NCI-H510A treated with DMSO at 0.1 percent for 48 hours (cell line): Measurements from ENCODE around the gene CDX1.

ENCODE experiments used
- DNase-seq: peaks from one replicate; lab custom pipeline; 2025; lab: John Stamatoyannopoulos, UW

CDX1 gene

GRCh38 chr5:150131978-150132694, 34.4 kb upstream of the CDX1 start:
- DNase-seq, result no peak

- DNase-seq, result no peak
Observed at GRCh38 chr5:150132740-150133139, 33.8 kb upstream of the CDX1 start.

GRCh38 chr5:150133581-150134197, 32.9 kb upstream of the CDX1 start:
- no peak for DNase-seq

GRCh38 chr5:150134198-150134588, 32.4 kb upstream of the CDX1 start:
- DNase-seq, result no peak

GRCh38 chr5:150135557-150136304, 30.8 kb upstream of the CDX1 start:
- DNase-seq, result no peak

GRCh38 chr5:150136305-150137167, 30.0 kb upstream of the CDX1 start:
- DNase-seq, result no peak

GRCh38 chr5:150137168-150137957, 29.2 kb upstream of the CDX1 start:
- no peak for DNase-seq

GRCh38 chr5:150137997-150138396, 28.6 kb upstream of the CDX1 start:
- DNase-seq, result no peak

GRCh38 chr5:150138551-150139265, 27.9 kb upstream of the CDX1 start:
- DNase-seq, result no peak

GRCh38 chr5:150139334-150139733, 27.2 kb upstream of the CDX1 start:
- no peak for DNase-seq

GRCh38 chr5:150140830-150141229, 25.7 kb upstream of the CDX1 start:
- no peak for DNase-seq

GRCh38 chr5:150141544-150142184, 24.9 kb upstream of the CDX1 start:
- no peak for DNase-seq

GRCh38 chr5:150142185-150142958, 24.2 kb upstream of the CDX1 start:
- DNase-seq, result no peak

- no peak for DNase-seq
Observed at GRCh38 chr5:150142959-150143349, 23.6 kb upstream of the CDX1 start.

GRCh38 chr5:150143350-150144245, 23.0 kb upstream of the CDX1 start:
- no peak for DNase-seq

- DNase-seq, result no peak
Observed at GRCh38 chr5:150144246-150144801, 22.3 kb upstream of the CDX1 start.

- no peak for DNase-seq
Observed at GRCh38 chr5:150144879-150145278, 21.7 kb upstream of the CDX1 start.

GRCh38 chr5:150146235-150146634, 20.3 kb upstream of the CDX1 start:
- no peak for DNase-seq
